NCI-H226 (cell line): ENCODE data around the gene PELI1.
"Not testable (repeated sequence)": the region's sequence is repeated elsewhere in the genome, so short reads cannot be mapped to it uniquely, and the experiment has no call there.

Source experiments
- DNase-seq: peaks from one replicate; pipeline ENCODE4 v3.0.0-alpha.2; 2015

The PELI1 gene

GRCh38 chr2:64079688-64080087 is 64.5 kb downstream of the PELI1 start:
- not testable (repeated sequence) for DNase-seq

DNA sequence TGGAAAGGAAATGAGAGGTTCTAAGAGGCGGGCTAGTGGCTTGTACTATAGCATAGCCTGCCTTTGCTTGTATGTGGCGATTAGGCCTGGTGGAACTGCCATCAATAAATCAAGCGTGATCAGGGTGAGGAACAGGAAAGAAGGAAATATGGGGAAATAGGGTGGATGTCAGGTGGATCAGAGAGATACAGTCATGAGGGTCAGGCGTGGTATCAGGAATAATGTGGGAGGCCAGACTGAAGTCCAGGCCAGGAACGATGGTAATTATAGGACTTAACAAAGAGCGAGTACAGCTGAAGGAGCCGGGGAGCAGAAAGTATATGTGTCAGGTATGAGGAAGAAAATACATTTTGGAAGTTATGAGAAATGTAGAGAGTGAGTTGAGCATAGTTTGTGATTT is 67.4 kb downstream of the PELI1 start:
- not testable (repeated sequence) for DNase-seq

DNA sequence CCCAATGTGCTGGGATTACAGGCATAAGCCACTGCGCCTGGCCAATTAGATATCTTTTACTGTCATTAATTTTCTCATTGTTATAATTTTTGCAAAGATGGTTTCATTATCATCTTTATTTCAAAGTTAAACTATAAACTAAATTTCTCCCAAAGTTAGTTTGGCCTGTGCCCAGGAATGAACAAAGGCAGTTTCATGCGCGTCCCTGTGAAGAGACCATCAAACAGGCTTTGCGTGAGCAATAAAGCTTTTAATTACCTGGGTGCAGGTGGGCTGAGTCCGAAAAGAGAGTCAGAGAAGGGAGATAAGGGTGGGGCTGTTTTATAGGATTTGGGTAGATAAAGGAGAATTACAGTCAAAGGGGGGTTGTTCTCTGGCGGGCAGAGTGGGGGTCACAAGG is 69.6 kb downstream of the PELI1 start:
- DNase-seq, result not testable (repeated sequence)

- DNase-seq, result no peak
These were observed 76.9 kb downstream of the PELI1 start for GRCh38 chr2:64067326-64067725.

GRCh38 chr2:64065516-64065915 is 78.7 kb downstream of the PELI1 start:
- no peak for DNase-seq

DNA sequence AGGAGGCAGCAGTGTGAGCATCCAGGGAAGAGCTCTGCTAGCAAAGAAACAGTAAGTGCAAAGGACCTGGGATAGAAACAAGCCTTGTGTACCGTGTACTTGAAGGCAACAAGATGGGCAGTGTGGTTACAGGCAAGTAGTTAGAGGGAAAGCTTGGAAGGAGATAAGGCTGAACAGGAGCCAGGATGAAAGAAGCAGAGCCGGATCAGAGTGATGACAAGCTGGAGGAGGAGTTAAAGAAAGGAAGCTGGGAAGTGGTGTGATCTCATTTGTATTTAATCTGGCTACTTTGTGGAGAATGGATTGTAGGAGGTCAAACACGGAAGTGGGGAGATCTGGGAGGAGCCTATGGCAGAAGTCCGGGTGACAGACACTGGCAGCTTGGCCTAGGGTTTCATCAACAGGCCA is 80.3 kb downstream of the PELI1 start:
- peak; percentile 93 for DNase-seq

DNA sequence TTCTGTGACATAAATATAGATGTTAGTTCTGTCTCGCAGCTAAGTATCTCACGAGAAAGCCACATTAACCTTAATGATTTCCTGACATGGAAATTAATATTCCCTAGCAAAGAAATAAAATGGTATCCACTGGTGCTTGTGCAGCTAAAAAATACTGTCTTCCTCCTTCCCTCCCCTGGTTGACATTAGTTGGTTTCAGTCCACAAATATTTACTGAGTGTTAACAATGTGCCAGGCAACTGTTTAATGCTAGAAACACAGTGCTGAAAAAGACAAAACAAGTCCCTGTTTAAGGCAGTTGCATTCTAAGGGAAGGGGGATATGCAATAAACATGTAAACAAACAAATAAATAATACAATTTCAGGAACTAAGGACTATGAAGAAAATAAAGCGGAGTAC is 80.8 kb downstream of the PELI1 start:
- DNase-seq, result no peak

GRCh38 chr2:64062840-64063239 is 81.4 kb downstream of the PELI1 start:
- DNase-seq, result peak; percentile 61

DNA sequence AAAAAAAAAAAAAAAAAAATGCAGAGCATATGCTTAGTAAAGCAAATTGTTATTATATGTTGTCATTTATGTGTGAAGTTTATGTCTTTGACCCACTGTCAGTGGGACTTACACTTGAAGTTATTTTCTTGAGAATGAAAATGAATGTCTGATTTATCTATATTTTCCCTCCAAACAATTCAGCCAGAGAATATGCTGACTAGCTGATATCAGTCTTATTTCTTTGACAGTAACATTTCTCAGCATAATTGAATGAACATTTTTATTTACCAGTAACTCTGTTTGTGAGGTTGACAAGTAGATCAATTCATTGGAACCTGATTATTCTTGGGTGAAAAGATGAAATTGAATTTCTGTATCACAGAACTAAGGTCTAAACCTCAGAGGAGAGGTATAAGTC is 85.0 kb downstream of the PELI1 start:
- DNase-seq, result no peak

GRCh38 chr2:64056021-64056420 is 88.2 kb downstream of the PELI1 start:
- DNase-seq, result no peak

DNA sequence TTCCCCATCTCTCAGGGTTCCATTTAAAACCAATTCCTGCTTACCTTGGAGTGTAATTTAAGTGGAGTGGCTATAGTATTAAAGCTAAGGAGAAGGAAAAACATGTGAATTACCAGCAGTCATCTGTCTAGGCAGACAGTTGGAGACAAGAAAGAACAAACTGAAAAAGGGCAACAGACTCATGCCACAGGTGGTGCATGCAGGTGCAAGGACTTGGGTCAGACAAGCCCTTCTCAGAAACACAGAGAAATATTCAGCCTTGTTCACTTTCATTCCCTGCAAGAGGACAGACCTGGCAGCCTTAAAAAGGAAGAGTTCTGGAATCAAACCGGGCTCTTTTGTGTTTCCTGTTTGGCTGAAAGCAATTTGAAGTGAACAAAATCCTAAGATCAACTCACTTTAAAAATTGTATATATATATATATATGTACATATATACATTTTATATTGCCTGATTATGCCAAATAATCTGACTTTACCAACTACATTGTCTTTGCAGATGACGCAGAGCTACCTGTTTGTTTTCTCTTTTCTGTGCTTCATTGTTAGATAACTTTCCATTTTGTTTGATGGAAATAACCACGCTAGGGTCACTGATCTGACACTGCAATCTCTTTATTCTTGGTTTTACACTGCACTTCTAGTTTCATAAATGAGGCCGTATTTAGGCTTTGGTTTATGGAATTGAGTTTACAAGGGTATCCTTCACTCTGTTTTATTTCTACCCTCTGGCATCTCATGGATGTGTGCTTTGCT is 89.9 kb downstream of the PELI1 start:
- no peak for DNase-seq

- DNase-seq, result no peak
These were observed 91.6 kb downstream of the PELI1 start for GRCh38 chr2:64052463-64053241.

DNA sequence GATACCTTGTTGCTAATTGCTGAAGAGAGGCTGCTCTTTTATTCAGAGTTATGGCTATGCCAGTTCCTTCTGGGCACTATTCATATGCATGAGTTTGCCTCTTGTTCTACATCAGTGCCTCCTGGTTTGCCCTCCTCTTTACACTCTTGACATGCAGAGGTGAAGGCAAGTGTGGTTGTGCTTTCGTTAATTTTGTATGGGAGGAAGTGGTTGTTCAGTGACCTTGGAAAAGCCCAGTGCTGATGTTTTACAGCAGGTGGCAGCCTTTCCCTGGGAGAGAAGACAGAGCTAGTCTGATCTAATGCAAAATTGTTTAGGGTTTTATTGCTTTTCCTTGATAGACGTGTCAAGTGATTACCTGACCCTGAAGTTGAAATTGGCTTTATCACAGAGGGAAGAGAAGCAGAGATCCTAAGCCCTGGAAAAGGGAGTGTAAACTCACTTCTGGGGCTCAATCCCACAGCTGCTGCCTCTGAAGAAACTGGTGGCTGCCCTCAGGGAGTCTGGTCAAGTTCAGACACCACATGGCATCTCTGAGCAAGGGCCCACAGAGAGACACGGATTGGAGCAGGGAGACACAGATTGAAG is 94.5 kb downstream of the PELI1 start:
- DNase-seq, result peak; percentile 18

GRCh38 chr2:64045938-64046337 is 98.3 kb downstream of the PELI1 start:
- no peak for DNase-seq
